ENCODE measurements around the gene PTGR3. TPM values are rescaled to one million over a fixed set of nuclear protein-coding genes. Genes with fewer than 3 reads are reported as not detected.

PTGR3 gene
- total RNA-seq, 1 donor: 12.1 TPM

- peak overlapping the region; percentile 48 for H3K4me3 ChIP-seq (ENCODE audit: low read depth, low read length)
- peak; percentile 82 for DNase-seq (ENCODE audit: low read depth)
- TF ChIP-seq CTCF (IDR thresholded peaks at IDR 0.05; ENCODE audit: insufficient read depth, low read depth, low read length): no peak
These were observed 38.9 kb upstream of the PTGR3 start for GRCh38 chr18:75247611-75248421.

- H3K4me3 ChIP-seq (ENCODE audit: low read depth, low read length): peak overlapping the region; percentile 48
- DNase-seq (ENCODE audit: low read depth): peak; percentile 92
- TF ChIP-seq CTCF (IDR thresholded peaks at IDR 0.05; ENCODE audit: insufficient read depth, low read depth, low read length): no peak
These were observed 38.0 kb upstream of the PTGR3 start for GRCh38 chr18:75246721-75247610.

- peak; percentile 30 for TF ChIP-seq CTCF (IDR thresholded peaks at IDR 0.05; ENCODE audit: insufficient read depth, low read depth, low read length)
- DNase-seq (ENCODE audit: low read depth): no peak
- no peak overlapping the region for H3K4me3 ChIP-seq (ENCODE audit: low read depth, low read length)
These were observed 35.7 kb upstream of the PTGR3 start for GRCh38 chr18:75244351-75245313.

- no peak for TF ChIP-seq CTCF (IDR thresholded peaks at IDR 0.05; ENCODE audit: insufficient read depth, low read depth, low read length)
- no peak for DNase-seq (ENCODE audit: low read depth)
- no peak overlapping the region for H3K4me3 ChIP-seq (ENCODE audit: low read depth, low read length)
These were observed 32.8 kb upstream of the PTGR3 start for GRCh38 chr18:75241705-75242104.

GRCh38 chr18:75240433-75240832 is 31.5 kb upstream of the PTGR3 start:
- no peak for DNase-seq (ENCODE audit: low read depth)
- no peak overlapping the region for H3K4me3 ChIP-seq (ENCODE audit: low read depth, low read length)
- TF ChIP-seq CTCF (IDR thresholded peaks at IDR 0.05; ENCODE audit: insufficient read depth, low read depth, low read length): no peak

- H3K4me3 ChIP-seq (ENCODE audit: low read depth, low read length): no peak overlapping the region
- DNase-seq (ENCODE audit: low read depth): no peak
- no peak for TF ChIP-seq CTCF (IDR thresholded peaks at IDR 0.05; ENCODE audit: insufficient read depth, low read depth, low read length)
These were observed 29.8 kb upstream of the PTGR3 start for GRCh38 chr18:75238786-75239185.
